IPS-11a (cell line): Measurements from ENCODE around the gene CSNK1E.

Experiments used
- H3K4me3 ChIP-seq: one replicate; pipeline ENCODE4 v1.5.1; 2013; ENCODE audit warnings: low read depth, low read length, control low read depth

CSNK1E gene

DNA sequence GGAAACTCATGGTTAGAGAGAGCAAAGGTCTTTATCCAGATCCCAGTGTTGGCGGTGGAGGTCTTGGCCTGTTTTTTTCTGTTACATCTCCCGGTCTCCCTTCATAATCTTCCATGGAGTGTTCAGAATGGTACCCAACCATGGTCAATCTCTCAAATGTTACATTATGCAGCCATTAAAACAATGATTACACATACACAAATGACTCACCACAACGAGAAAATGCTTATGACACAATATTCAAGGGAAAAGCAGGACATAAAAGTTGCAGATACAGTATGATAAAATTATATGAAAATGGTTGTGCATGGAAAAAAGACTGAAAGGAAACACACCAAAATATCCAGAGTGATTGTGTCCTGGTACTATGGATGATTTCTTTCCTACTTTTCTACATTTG lies 17.8 kb upstream of the CSNK1E start:
- H3K4me3 ChIP-seq, result no peak overlapping the region

DNA sequence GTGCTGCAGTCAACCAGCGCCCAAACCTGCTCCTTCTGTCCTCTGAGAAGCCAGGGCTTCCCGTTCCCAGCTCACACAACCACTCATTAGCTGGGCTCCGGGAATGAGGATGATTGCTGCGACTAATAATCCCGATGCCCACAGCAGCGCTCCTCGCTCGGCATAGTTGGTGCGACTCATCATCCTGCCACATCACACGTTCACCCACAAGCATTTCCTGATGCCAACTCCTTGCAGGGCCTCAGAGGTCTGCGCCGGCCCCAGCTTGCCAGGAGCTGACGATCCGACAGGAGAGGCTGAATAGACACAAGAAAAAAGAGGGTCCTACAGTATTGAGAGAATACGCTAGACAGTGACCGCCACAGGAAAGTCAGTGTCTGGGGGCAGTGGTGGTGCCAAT lies 10.6 kb upstream of the CSNK1E start:
- no peak overlapping the region for H3K4me3 ChIP-seq

- H3K4me3 ChIP-seq, result no peak overlapping the region
These were observed 10.2 kb upstream of the CSNK1E start for GRCh38 chr22:38327396-38327795.

DNA sequence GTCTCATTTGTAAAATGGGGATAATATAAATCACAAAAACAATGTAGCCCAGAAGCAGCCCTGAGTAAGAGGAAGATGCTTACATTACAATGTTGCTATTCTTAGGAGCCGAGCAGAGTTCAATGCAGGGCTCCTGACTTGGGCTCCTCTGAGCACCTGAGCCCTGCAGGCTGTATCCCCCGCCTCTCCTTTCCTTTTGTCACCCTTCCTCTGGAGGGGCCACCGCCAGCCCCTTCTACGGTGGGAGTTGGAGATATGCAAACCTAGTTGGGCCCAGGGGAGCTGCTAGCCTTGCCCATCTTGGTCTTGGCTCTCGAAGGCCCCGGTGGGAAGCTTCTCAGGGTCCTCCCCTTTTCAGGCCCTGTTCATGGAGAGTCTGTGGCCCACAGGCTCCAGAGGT lies 8.4 kb upstream of the CSNK1E start:
- H3K4me3 ChIP-seq, result no peak overlapping the region

GRCh38 chr22:38320605-38321402 lies 3.6 kb upstream of the CSNK1E start:
- no peak overlapping the region for H3K4me3 ChIP-seq

- no peak overlapping the region for H3K4me3 ChIP-seq
These were observed 1.9 kb upstream of the CSNK1E start for GRCh38 chr22:38318792-38319773.

DNA sequence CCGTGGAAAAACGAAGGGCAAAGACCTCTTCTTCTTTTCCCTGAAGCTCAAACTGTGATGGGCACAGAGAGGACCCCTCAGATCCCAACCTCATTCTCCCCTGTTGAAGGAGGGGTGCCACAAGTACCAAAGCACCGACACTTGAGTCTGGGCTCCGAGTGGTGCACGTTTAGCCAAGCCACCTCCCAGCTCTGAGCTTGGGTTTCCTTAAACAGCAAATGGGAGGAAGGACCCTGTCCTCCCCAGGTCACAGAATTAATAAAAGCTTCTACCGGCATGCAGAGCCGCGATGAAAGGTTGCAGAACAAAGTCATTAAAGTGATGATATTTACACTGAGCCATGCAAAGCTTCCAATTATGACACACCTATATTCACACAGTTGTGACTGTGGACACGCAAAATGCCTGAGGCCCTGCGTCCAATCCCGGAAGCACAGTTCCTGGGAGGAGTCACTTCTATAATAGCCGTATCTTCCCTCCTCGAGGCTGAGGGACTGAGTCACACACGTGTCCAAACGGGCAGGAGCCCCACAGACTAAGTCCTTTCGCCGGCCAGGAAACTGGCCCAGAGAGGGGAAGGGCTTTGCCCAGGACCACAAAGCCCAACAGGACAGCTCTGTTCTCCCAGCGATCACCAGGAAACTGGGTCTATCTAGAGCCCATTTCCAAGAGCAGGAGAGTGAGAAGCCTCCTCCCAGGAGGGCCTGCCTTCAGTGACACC lies 922 bp upstream of the CSNK1E start:
- H3K4me3 ChIP-seq, result peak overlapping the region; percentile 21

DNA sequence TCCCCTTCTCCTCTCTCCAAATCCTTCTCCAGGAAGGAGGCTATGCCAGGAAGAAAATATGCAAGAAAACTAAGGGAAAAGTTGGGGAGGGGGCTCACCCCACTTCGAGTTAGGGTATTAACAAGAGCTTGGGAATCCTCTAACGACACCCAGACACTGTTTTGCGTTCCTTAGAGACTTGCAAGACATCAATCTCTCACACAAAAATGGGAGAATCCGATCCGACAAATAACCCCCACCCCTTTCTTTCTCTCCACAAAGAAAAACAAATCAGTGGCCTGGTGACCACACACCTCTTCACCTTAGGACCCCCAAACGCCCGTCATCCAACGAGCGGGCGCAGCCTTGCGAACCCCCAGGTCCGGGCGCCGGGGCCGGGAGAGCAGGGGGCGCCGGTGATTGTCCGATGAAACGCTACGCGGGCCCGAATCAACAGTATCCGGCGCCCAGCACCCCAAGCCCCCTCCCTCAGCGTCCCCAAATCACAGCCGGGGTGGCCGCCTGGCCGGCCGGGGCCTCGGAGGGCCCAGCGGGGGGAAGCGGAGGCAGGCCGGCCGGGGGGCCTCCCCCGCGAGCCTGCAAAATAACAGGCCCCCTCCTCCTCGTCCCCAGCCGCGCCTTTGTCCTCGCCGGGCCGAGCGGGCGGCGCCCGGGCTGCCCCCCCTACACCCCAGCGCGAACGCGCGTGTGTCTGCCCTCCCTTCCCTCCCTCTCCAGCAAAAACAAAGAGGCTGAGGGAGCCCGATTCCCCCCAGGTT lies 690 bp downstream of the CSNK1E start:
- H3K4me3 ChIP-seq, result peak overlapping the region; percentile 89

DNA sequence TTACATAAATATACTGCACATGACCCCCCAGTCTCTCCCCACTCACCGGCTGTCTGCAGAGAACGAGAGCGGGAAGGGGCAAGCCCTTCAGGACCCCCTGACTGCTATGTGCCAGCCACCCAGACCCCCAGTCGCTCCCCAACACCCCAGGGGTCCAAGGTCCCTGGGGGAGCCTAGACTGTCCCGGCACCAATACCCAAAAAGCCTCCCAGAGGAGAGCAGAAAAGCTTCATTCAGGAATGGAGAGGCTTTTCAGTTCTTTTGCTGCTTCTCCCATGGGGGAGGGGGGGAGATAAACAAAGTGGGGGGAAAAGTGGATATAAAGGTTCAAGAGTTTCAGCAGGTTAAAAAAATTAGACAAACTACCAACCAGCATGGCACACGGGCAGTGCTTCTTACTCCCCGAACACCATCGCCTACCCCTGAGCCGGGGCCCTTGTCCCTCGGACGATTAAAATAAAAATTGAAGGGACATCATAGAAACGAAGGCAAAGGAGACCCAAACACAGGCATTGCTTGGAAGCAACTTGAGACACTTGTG lies 1.3 kb downstream of the CSNK1E start:
- H3K4me3 ChIP-seq, result peak overlapping the region; percentile 89

DNA sequence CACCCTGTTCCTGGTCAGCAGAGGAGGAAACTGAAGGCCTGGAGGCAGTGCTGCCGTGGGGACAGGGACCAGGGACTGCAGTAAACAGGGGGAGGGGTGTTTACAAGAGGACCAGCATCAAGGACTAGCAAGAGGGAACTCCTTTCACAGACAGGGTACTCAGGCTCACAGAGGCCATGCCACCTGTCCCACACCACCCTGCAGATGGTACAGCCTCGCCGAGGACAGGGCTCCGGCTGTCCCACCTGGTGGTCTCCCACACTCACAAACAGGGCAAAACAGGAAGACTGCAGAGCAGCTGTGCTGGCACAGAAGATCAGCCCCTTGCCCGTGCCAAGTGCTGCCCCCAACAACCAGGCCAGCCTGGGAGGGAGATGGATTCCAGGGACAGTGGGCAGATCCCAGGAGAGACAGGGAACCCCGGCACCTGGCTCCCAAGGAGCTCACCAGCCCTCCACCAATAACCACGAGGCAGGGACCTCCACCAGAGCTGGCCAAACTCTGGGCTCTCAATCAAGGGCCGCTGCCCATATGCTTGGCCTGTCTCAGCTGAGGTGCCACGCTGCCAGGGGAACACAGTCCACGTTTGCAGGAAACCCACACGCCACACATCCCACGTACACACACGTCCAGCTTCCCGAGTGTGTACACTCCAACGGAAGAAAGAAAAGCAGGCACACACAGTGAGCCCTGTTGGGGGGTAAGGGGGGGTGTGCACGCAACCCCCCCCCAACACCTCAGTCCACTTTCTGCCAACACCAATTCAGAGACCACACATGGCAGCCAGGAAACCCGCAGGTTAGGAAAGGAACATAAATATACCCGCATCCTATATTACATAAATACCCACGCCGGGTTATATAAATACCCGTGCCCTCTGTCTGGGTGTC lies 2.1 kb downstream of the CSNK1E start:
- peak overlapping the region; percentile 89 for H3K4me3 ChIP-seq

DNA sequence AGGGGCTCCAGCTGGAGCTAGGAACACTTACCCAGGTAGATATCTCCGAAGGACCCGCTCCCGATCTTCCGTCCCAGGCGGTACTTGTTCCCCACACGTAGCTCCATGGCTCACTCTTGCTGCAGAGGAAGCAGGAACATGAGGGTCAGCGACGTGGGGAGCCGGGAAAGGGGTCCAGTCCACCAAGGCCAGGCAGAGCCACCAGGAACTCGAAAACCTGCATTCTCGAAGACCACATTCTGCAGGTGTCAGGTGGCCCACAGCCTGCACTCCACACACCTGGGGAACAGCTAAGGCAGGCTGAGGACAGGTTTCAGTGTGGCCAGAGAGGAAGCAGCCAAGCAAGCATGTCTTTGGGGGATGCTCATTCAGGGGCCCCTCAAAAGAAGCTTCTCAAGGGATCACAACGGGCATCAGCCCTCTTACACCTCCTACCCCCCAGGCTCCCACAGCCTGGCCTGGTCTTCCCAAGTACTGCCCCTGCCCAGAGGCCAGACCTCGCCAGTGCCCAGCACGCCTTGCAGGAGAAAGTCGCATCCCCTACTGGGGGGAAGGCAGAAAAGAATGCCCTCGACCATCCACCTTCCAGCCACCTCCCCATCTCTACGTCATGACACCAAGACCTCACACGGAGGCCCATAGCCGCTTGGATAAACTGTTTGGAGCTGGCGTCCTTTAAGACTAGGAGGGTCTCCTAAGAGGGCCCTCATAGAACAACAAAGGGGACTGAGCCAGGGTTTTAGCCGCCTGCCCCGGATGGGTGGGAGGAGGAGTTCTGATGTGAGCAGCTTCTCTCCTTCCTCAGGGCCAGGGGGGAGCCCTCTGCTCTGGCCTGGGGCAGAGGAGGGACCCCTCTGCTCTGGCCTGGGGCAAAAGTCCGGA lies 2.9 kb downstream of the CSNK1E start:
- no peak overlapping the region for H3K4me3 ChIP-seq

- H3K4me3 ChIP-seq, result no peak overlapping the region
These were observed 3.8 kb downstream of the CSNK1E start for GRCh38 chr22:38313384-38313955.

DNA sequence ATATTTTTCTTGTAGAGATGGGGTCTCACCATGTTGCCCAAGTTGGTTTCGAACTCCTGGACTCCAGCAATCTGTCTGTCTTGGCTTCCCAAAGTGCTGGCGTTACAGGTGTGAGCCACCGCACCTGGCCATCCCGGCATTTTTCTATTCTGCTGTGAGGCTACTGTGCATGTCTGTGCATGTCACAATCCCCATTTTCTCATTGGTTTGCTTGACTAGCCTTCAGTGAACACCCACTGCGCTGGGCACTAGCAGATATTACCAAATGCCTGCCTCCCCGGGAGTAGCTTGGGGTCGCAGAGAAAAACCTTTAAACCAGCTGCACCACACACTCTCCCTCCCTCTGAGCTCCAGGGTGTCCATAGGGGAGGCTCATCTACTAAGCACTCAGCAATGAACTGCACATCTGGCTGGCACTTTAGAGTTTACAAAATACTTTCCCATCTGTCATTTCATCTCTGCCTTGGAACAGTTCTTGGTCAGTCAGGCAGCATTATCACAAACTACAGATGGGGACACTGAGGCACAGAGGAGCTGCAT lies 4.9 kb downstream of the CSNK1E start:
- no peak overlapping the region for H3K4me3 ChIP-seq

DNA sequence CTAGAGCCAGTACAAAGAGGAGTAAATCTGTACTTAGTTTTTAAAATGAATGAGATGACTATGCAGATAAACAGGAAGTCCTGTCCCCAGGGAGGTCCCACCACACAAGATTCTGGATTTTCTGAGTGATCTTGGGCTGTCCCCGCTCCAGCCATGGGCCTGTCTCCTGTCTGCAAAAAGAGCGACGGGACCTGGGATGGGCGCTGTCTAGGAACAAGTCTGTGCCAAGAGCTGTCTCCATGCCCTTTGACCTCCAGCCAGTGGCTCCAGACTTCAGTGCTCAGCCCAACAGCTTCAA lies 6.0 kb downstream of the CSNK1E start:
- no peak overlapping the region for H3K4me3 ChIP-seq

DNA sequence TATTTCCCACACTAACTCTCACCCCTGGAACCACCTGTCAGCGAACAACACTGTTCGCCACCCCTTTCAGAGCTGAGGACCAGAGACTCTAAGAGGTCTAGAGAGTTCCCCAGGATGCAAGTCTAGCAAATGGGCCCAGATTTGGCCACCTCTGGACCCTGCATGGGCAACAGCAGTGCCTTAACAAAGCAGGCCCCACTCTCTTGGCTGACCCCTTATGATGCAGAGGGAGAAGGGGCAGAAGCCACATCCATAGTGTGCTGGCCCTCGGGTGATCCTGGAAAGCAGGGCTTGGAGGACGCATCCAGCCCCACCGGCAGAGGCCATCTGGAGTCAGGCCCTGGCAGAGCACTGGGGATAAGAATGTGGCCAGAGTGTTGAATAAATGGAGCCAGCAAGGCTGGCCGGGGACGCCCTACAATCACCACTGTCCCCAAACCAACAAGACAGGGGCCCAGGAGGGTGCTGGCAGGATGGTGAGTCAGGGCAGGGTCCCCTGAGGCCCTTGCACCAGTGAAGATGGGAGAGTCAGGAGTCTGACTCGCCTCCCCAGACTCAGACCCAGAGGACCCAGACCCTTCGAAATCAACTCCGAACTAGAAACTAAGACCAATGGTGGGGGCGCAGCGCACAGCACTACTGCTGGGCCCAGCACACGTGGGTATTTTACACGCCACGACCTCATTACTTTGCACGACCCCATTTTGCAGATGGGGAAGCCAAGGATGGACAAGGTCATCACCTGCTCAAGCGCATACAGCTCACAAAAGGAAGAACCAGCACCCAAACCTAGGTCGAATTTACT lies 6.5 kb downstream of the CSNK1E start:
- no peak overlapping the region for H3K4me3 ChIP-seq

GRCh38 chr22:38309614-38310517 lies 7.4 kb downstream of the CSNK1E start:
- H3K4me3 ChIP-seq, result no peak overlapping the region
